LoVo (cell line): Measurements from ENCODE around the gene TENT4A.
"Not testable (repeated sequence)": the region's sequence is repeated elsewhere in the genome, so short reads cannot be mapped to it uniquely, and the experiment has no call there.

Experiments used
- DNase-seq: peaks from one replicate; pipeline ENCODE4 v3.0.0-alpha.2; 2016; ENCODE audit warnings: low spot score

Gene TENT4A

GRCh38 chr5:6713274-6714225 lies at the start of gene TENT4A:
Gene TENT4A, plus strand, starts transcription at chr5:6713432. Its CDS starts 552 bp downstream, at chr5:6713984.
- no peak for DNase-seq

DNA sequence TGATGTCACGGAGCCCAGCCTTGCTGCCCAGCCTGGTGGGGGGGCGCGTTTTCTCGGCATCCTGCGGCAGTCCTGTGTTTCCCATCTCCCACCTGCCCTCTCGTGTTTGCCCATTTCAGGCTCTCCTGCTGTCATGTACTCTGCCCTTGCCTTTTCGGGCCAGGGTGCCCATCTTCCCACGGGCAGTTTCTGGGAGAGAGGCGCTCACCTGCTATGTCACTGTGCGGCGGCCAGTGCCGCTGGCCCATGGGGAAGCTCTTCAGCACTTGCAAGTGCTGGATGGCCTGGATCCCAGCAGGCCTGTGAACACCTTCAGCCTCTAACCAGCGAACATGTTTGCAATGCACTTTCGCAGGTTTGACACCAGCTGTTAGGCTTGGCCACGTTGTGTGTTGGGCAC lies 46.5 kb upstream of the TENT4A start:
- no peak for DNase-seq

GRCh38 chr5:6667648-6668047 lies 45.6 kb upstream of the TENT4A start:
- DNase-seq = no peak

DNA sequence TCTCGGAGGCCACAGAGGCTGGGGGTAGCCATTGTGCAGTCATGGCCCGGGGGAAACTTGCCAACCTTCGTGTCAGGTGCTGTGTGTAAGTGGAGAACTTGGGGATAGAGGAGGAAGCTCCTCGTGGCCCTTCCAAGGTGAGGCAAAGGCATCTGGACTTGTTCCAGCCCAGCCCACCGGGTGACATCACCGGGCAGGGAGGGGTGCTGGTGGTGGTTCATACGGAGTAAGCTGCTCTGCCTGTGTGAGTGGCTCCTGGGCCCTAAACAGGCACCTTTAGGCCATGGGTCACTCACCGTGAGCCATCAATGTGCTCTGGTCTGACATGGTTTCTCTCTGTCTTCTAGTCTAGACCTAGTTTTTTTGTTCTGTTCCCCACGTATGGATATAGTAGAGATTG lies 44.5 kb upstream of the TENT4A start:
- not testable (repeated sequence) for DNase-seq

DNA sequence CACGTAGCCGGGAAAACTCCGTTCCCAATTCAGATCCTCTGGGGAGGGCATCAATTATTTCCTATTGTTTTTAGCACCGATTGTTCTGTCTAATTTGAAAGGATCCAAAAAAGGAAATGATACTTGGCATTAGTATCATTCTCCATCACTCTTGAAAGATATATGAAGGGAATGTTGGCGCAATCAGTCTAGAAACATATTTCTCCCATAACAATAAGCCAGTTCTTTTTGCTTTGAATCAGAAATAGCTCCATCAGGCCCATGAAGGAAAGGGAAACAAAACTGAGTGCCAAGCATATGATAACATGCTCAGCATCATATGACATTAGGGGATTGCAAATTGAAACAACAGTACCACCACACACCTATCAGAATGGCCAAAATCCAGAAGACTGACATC lies 40.2 kb upstream of the TENT4A start:
- DNase-seq = no peak

GRCh38 chr5:6673963-6674362 lies 39.3 kb upstream of the TENT4A start:
- no peak for DNase-seq

- DNase-seq = no peak
Measured at GRCh38 chr5:6674421-6674820, 38.8 kb upstream of the TENT4A start.

GRCh38 chr5:6674886-6675285 lies 38.3 kb upstream of the TENT4A start:
- no peak for DNase-seq

- no peak for DNase-seq
Measured at GRCh38 chr5:6675784-6676491, 37.3 kb upstream of the TENT4A start.

GRCh38 chr5:6676702-6677101 lies 36.5 kb upstream of the TENT4A start:
- DNase-seq = peak; percentile 8

DNA sequence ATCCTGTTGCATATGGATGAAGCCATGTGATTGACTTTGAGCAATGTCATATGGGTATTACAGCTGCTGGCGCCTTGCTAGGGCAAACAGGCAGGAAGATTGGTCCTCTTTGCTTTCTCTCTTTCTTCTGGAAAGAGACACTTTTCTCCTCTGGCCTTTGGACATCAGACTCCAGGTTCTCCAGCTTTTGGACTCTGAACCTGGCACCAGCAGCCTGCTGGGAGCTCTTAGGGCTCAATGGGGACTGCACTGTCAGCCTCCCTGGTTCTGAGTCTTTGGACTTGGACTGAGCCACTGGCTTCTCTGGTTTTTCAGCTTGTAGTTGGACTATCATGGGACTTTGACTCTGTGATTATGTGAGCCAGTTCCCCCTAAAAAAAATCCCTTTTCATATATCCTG lies 34.8 kb upstream of the TENT4A start:
- DNase-seq = no peak

DNA sequence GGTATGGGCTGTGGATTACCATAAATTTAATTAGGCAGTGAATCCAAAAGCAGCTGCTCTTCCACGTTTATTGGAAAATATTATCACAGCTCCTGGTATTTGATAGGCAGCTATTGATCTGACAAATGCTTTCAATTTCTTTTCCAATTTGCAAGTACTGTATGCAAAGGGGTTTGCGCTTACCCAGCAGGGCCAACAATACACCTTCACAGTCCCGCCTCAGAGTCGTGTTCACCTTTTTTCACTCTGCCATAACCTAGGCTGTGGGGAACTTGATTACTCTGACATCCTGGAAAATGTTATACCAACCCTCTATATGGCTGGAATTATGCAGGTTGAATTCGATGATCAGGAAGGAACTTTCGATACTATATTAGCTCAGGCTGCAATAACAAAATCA lies 32.3 kb upstream of the TENT4A start:
- no peak for DNase-seq

DNA sequence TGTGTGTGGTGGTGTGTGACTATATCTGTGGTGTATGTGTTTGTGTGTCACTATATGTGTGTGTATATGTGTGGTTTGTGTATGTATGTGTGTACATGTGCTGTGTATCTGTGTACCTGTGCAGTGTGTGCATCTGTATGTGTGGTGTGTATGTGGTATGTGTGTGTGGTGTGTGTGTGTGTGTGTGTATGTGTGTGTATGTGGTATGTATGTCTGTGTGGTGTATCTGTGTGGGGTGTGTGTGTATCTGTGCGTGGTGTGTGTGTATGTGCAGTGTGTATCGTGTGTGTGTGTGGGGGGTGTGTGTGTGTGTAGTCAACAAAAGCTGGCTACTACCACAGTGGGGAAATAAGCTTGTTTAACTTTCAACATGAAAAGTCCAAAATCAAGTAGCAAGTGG lies 31.6 kb upstream of the TENT4A start:
- no peak for DNase-seq

DNA sequence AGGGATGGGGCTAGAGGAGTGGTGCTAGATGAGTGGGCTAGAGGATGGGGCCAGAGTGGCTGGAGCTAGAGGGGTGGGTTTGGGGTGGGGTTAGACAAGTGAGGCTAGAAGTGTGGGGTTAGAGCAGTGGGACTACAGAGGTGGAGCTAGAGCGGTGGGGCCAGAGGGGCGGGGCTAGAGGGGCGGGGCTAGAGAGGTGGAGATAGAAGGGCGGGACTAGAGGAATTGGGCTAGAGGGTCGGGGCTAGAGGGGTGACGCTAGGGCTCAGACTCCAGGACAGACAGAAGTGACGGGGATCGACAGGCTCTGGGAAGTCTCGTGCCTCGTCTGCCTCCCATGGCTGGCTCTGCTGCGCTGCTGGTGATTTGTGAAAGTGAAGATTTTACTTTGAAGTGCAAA lies 31.0 kb upstream of the TENT4A start:
- no peak for DNase-seq

DNA sequence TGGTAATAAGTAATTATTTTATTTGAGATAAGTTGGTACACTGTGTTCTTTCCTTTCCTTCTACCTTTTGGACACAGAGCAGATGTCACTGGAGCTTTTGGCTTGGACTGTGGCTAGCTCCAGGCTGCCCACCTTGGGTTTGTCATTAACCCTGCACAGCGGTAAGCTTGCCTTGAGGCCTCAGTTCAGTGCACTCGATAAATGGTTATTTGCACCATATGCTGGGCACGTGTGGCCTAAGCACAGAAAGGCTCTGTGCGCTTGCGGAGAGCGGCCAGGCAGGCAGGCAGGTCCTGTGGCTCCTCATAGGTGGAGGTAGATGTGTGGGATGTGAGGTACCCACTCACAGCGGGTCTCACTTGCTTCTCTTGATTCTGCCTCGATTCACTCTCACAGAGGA lies 30.0 kb upstream of the TENT4A start:
- no peak for DNase-seq

DNA sequence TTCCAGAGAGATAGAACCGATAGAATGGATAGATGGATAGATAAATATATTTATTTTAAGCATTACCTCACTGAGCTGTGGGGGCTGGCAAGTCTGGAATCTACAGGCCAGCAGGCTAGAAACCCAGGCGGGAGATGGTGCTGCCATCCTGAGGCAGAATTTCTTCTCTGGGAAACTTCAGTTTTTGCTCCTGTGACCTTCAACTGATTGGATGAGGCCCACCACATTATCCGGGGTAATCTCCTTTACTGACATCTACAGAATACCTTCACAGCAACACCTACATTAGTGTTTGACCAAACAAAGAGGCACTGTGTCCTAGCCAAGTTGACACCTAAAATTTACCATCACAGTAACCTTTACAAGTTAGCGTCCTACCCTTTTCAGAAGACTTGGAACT lies 29.2 kb upstream of the TENT4A start:
- no peak for DNase-seq

DNA sequence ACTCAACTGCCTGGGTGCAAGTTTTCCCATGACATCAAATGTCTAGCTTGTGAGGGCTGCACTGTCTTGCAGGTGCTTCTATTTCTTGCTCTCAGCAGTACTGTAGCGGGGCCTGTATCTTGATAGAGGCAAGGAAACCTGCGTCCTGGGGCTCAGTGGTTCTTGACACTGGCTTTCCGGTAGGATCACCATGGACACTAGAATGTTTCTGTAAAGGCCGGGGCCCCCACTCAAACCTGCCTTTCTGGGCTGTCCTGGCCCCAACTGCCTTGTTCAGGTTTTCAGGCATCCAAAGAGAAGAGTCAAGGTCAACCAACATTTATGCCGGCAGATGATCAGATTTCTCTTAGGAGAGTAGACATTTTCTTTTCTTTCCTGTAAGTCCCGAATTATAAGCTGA lies 26.7 kb upstream of the TENT4A start:
- no peak for DNase-seq

DNA sequence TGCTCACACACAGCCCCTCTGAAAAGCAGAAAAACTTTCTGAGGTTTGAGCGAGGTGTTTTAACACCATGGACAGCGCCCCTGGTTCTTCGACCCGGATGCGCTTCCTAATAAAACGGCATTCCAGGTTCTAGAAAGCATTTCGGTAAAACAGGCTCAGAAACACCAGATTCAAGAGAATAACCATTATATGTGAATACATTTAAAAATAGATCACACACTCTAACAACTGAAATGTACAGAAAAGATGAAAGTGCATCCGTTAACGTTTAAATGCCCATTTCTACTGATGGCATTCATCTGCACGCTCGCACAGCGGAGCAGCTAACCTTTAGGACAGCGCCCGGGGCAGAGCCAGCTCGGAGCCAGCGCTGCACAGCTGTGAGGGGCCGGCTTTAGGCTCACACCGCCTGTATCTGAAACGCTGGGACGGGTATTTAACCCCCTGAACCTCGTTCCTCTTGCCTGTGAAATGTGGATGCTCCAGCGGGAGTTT lies 26.3 kb upstream of the TENT4A start:
- peak; percentile 42 for DNase-seq

- DNase-seq = no peak
Measured at GRCh38 chr5:6687505-6687904, 25.7 kb upstream of the TENT4A start.

DNA sequence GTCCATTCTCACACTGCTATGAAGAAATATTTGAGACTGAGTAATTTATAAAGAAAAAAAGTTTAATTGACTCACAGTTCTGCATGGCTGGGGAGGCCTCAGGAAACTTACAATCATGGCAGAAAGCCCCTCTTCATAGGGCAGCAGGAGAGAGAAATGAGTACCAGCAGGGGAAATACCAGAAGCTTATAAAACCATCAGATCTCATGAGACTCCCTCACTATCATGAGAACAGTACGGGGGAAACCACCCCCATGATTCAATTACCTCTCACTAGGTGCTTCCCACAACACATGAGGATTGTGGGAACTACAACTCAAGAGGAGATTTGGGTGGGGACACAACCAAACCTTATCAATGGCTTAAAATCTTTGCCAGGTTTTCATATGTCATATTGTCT lies 20.3 kb upstream of the TENT4A start:
- no peak for DNase-seq

DNA sequence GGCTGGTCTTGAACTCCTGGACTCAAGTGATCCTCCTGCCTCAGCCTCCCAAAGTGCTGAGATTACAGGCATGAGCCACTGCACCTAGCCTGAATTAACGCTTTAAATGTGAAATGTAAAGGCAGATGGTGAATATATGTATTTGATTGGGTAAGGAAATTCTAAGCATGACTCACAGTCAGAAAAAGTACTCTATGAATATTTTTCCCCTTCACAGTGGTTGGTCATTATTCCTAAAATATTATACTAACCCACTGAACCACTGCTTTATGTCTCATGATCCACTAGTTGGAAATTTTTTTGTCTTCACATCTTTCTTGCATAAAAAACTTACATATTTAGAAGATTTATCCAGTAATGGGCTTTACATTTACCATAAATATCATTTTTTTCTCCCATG lies 14.5 kb upstream of the TENT4A start:
- DNase-seq = no peak

- no peak for DNase-seq
Measured at GRCh38 chr5:6699357-6699756, 13.9 kb upstream of the TENT4A start.

DNA sequence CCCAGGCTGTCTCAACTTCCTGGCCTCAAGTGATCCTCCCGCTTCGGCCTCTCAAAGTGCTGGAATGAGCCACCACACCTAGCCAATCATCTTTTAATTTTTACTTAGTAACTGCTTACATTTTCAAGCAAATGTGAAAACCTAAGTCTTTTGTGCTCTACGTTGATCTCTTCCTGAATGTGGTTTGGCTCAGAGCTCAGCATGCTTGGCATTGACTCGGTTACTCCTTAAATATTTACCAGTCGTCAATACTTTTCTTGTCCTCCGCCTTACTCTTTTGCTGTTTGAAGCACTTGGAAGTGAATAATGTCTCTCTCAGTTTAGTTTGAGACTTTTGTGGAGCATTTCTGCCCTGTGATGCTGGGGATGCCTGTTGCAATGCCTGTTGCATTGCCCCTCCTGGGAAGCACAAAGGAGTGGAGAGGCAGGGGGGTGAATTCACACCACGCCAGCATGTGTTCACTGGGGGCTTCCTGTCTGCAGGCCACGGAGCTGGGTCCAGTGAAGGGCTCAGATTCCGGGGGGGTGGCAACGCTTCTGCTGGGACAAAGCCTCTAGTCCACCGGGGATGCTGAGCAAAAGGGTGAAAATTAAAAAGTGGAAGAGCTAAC lies 13.1 kb upstream of the TENT4A start:
- DNase-seq = no peak
